HL-60 (cell line): Measurements from ENCODE around the gene NRP1.

Experiments used
- DNase-seq, 2 experiments: peaks; one replicate each; pipeline ENCODE4 v3.0.0-alpha.2; 2010 to 2020; ENCODE audit warnings: low read depth in 1 of 2, low spot score in 1 of 2
- H3K27ac ChIP-seq: fragments of 250-450 bp; sonication (Bioruptor Pico); replicated peaks from 2 replicates; pipeline ENCODE4 v1.5.1; 2020; ENCODE audit warnings: mild to moderate bottlenecking, moderate library complexity
- H3K27me3 ChIP-seq: fragments of 250-450 bp; sonication (Bioruptor Pico); 2 replicates; pipeline ENCODE4 v1.5.1; 2021; ENCODE audit warnings: mild to moderate bottlenecking, moderate library complexity; ENCODE audit not compliant: insufficient read depth, poor library complexity, severe bottlenecking
- H3K4me3 ChIP-seq: replicated peaks from 2 replicates; pipeline ENCODE4 v1.5.1; 2011; ENCODE audit warnings: mild to moderate bottlenecking, control low read depth, low read length; ENCODE audit not compliant: insufficient read depth
- CTCF ChIP-seq: IDR thresholded peaks from one replicate; pipeline ENCODE4 v1.5.1; 2011; ENCODE audit warnings: low read length, control low read depth, inconsistent platforms; ENCODE audit not compliant: insufficient read depth
- GABPA ChIP-seq: IDR thresholded peaks from 2 replicates; pipeline ENCODE4 v1.6.1; 2012; ENCODE audit warnings: low read depth
- POLR2AphosphoS5 ChIP-seq: IDR thresholded peaks from 2 replicates; pipeline ENCODE4 v1.6.1; 2012; ENCODE audit warnings: low read depth
- REST ChIP-seq: IDR thresholded peaks from 2 replicates; pipeline ENCODE4 v1.6.1; 2012; ENCODE audit warnings: low read depth; ENCODE audit not compliant: insufficient replicate concordance
- SPI1 ChIP-seq: IDR thresholded peaks from 2 replicates; pipeline ENCODE4 v1.6.1; 2012; ENCODE audit warnings: low read depth, mild to moderate bottlenecking, borderline replicate concordance

Gene NRP1

DNA sequence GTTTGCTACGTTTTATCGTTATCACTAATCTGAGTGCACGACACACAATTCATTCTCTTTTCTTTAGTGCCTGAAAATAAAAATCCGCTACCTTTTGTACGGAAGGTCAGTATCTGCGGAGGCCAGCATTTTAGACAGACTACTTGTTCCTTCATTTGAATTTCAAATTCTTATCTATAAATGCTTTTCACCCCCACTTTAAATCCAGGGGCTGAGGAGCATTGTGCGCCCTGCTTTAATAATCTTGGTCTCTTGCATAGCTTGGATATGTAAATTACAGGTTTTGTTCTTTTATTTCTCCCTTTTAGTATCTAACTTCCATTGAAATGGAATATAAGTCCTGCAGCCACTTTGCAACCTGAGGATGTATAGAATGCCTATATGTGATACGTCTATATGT, 44.7 kb downstream of the NRP1 start:
- Histone ChIP-seq H3K27me3 (no peaks in the 10 kb centered on the region), H3K4me3 (no peak overlapping the region), H3K27ac (no peak overlapping the region)
- no peak for TF ChIP-seq REST
- no peak for TF ChIP-seq POLR2AphosphoS5
- no peak for TF ChIP-seq GABPA
- no peak for TF ChIP-seq CTCF
- no peak for TF ChIP-seq SPI1
- DNase-seq: no peak

DNA sequence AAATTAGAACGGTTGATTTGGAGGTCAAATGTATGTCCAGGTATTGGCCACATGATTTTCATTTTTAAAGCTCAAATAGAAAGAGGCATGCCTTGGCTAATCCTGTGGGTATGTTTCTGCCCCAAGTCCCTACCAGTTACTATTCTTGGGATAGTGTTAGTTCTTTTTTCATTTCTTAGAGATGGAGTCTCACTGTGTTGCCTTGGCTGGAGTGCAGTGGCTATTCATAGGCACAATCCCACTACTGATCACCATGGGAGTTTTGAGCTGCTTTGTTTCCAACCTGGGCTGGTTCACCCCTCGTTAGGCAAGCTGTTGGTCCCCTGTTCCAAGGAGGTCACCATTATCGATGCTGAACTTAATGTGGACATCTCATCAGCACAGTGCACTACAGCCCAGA, 46.3 kb downstream of the NRP1 start:
- no peak overlapping the region for H3K27ac ChIP-seq
- TF ChIP-seq POLR2AphosphoS5 (no peak), SPI1 (no peak), CTCF (no peak), GABPA (no peak), REST (no peak)
- DNase-seq: no peak
- H3K27me3 ChIP-seq: no peaks in the 10 kb centered on the region
- H3K4me3 ChIP-seq: no peak overlapping the region

DNA sequence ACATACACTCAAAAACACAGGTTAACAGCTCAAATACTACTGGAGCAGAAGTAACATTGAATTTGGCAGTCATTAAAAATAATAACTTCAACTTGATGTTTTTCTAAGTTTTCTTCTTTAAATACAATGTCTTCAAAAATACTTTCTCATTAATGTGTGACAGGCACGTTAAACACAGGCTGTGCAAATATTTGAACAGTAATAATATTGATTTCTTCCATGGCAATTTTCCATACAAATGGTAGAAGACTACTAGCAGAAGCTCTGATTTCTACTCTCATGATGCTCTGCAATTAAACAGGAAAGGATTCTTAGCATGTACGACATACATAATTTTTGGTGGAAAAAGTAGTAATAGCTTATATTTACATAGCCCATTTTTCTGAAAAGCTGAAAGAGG, 47.4 kb downstream of the NRP1 start:
- DNase-seq: no peak
- Histone ChIP-seq H3K27me3 (no peaks in the 10 kb centered on the region), H3K4me3 (no peak overlapping the region), H3K27ac (no peak overlapping the region)
- no peak for TF ChIP-seq REST
- TF ChIP-seq GABPA: no peak
- no peak for TF ChIP-seq POLR2AphosphoS5
- no peak for TF ChIP-seq CTCF
- no peak for TF ChIP-seq SPI1
